GM21381 (cell line): ENCODE results near the gene PLOD3.
"Not testable (repeated sequence)": the region's sequence is repeated elsewhere in the genome, so short reads cannot be mapped to it uniquely, and the experiment has no call there.

Experiments used
- ATAC-seq: cut with Tn5 transposase; IDR thresholded peaks from one replicate; pipeline ENCODE4 v1.9.1; 2021; ENCODE audit warnings: mild to moderate bottlenecking, moderate library complexity; ENCODE audit not compliant: unreplicated experiment

Gene PLOD3, protein sequence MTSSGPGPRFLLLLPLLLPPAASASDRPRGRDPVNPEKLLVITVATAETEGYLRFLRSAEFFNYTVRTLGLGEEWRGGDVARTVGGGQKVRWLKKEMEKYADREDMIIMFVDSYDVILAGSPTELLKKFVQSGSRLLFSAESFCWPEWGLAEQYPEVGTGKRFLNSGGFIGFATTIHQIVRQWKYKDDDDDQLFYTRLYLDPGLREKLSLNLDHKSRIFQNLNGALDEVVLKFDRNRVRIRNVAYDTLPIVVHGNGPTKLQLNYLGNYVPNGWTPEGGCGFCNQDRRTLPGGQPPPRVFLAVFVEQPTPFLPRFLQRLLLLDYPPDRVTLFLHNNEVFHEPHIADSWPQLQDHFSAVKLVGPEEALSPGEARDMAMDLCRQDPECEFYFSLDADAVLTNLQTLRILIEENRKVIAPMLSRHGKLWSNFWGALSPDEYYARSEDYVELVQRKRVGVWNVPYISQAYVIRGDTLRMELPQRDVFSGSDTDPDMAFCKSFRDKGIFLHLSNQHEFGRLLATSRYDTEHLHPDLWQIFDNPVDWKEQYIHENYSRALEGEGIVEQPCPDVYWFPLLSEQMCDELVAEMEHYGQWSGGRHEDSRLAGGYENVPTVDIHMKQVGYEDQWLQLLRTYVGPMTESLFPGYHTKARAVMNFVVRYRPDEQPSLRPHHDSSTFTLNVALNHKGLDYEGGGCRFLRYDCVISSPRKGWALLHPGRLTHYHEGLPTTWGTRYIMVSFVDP

DNA sequence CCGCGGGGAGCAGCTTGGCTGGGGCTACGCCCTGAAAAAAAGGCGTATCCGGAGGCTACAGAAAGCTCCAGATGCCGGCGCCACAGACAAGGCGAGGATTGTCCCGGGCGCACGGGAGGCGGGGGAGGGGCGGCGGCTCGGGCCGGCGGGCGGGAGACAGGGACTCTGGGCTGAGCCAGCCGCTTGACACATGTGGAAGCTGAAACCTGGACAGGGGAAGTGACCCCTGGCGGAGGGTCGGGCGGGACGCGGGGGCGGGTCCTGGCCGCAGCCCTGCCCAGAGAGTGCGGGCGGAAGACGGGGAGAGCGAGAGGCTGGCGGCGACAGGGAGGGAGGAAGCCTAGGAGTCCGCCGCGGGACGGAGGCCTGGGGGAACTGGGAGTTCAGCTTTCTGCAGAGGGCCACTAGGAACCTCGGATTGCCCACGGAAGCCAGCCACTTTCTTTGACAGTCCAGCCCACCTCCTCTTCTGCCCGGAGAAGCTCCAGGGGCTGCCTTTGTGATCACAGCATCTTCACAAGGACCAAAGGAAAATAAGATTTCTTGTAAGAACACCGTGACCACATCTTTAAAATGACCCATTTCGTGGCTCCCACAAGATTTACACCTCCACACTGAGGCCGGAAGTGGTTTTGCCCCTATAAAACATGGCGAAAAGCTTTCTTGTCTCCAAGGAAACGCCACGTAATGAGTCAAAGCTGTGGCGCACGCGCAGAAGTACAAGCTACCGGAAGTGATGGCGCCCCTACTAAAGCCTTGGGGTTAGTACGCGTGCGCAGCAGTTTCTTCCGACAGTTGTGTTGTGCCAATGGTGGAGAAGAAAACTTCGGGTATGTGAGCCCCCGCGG, at the start of gene PLOD3, which contains the start of gene ZNHIT1:
Gene PLOD3, minus strand, starts transcription at position 194 of the 848 bp plus-strand sequence. CDS start 307 bp downstream, outside the sequence.
Gene ZNHIT1, plus strand, starts transcription at position 778 of the 848 bp plus-strand sequence. Its CDS starts 31 bp downstream, at position 809.
- peak; percentile 62 for ATAC-seq

DNA sequence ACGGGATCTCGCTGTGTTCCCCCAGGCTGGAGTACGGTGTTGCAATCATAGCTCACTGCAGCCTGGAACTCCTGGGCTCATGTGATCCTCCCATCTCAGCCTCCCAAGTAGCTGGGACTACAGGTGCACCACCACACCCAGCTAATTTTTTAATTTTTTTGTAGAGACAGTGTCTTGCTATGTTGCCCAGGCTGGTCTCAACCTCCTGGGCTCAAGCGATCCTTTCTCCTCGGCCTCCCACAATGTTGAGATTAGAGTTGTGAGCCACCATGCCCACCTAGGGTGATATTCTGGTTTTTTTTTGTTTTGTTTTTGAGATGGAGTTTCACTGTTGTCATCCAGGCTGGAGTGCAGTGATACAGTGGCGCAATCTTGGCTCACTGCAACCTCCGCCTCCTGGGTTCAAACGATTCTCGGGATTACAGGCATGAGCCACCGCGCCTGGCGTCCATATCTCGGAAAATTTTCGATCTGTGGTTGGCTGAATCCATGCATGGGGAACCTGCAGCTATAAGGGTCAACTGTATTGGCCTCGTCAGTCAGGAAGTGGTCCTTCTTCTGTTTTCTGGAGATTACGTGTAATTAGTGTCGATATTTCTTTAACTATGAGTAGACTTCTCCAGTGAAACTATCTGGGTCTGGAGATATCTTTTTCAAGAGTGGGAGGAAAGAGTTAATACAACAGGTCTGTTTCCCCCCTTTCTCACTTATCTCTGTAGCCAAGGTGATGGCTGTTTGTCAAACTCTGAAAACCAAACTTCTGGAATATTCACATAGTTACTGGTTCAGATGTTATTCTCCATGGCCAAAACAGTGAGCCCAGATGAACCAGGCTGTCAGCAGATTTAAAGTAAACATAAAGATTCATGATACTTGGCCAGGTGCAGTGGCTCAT, 48.5 kb upstream of the PLOD3 start:
- no peak for ATAC-seq

DNA sequence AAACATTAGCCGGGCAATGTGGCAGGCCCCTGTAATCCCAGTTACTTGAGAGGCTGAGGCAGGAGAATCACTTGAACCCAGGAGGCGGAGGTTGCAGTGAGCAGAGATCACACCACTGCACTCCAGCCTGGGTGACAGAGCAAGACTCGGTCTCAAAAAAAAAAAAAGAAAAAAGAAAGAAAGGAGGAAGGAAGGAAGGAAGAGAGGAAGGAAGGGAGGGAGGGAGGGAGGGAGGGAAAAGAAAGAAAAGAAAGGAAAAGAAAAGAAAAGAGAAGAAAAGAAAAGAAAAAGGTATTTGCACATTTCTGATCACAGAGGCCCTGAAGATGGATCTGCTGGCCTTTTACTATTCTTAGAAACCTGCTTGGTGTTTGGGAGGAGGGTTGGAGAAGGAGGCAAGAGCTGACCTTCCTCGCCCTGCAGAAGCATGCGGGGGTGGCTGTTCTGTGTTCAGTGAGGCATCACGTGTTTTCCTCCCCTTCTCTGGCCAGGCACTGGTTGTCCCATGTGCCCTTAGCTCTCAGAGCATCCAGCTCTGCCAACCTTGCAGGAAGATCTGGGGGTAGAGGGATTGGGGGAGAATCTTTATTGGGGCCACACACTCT, 46.8 kb upstream of the PLOD3 start:
- ATAC-seq = not testable (repeated sequence)

DNA sequence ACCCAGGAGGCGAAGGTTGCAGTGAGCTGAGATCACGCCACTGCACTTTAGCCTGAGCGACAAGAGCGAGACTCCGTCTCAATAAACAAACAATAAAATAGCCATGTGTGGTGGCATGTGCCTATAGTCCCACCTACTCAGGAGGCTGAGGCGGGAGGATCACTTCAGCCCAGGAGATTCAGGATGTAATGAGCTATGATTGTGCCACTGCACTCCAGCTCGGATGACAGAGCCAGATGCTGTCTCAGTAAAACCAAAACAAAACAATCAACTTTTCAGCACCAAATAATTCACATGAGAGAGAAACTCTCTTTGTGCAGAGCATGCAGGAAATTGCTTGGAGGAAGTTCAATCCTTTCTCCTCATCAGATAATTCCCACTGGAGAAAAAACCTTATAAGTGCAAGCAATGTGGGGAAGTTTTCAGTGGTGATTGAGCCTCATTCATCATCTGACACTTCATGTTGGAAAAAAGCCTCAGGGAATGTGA, 40.9 kb upstream of the PLOD3 start:
- ATAC-seq = no peak

DNA sequence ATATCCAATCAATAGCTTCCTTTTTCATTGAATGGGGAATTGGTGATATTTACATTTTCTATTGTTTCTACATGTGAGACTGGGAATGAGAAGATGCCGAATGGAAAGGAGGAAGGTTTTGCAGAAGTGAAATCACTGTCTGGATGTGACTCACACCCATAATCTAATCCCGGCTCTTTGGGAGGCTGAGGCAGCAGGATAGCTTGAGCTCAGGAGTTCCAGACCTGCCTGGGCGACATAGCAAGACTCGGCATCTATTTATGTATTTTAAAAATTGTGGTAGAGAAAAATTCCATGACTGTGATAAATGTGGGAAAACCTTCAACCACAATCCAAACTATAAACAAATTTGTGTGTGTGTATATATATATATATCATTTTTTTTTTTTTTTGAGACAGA, 38.4 kb upstream of the PLOD3 start:
- ATAC-seq = no peak

DNA sequence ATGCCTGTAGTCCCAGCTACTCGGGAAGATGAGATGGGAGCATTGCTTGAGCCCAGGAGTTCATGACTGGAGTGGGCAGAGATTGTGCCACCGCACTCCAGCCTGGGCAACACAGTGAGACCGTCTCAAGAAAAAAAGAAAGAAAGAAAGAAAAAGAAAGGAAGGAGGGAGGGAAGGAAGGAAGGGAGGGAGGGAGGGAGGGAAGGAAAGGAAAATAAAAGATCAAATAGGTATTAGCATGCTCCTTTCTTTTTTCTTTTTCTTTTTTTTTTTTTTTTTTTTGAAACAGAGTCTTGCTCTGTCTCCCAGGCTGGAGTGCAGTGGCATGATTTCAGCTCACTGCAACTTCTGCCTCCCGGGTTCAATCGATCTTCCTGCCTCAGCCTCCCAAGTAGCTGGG, 35.8 kb upstream of the PLOD3 start:
- not testable (repeated sequence) for ATAC-seq

DNA sequence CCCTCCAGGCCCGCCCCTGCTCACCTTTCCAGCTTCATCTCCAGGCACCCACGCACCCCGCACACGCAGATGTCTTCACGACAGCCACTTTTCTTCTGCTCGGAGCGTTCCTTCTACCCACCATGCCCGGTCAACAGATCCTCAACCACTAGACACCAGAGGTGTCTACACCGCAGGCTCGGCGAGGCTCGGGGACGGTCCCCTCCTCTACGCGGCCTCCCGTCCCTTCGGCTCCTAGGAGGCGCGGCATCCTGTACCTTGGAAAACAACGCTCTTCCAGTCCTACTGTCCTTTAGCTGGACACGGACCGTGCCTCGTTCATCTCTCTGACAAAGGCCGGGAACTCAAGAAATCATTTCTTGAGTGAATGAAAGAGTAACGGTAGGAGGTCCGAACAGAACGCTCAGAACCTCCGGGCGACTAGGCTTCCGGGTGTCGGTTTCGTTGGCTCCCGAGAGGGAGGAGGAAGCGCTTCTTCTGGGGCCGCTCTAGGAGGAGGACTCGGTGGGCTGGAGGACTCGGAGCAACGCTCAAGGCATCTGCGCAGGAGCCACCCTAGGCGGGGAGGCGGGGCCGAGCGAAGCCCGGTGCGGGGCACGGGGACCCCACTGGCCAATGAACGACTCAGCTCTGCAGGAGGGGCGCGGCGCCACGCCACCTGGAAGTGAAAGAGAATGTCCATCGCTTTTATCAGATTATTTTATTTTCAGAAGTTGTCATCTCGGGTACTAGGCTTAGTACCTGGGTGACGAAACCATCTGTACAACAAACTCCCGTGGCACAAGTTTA, 34.7 kb upstream of the PLOD3 start:
- peak; percentile 98 for ATAC-seq

DNA sequence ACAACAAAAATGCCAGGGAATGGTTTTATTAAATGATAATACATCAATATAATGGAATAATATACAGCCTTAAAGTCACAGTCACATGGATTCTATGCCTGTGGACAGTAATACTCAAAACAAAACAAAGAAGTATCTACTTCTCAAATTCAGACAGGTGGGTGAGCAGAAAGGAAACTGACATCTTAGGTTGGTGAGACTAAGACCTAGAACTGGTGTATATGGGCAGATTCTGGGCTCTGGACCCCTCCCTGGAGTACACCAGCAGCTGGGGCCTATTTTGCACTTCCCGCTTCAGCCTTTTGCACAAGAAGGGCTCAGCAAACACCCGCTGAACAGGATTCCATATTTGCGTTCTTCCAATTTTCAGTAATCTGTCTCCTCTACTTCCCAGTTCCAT, 32.9 kb upstream of the PLOD3 start:
- ATAC-seq = no peak

DNA sequence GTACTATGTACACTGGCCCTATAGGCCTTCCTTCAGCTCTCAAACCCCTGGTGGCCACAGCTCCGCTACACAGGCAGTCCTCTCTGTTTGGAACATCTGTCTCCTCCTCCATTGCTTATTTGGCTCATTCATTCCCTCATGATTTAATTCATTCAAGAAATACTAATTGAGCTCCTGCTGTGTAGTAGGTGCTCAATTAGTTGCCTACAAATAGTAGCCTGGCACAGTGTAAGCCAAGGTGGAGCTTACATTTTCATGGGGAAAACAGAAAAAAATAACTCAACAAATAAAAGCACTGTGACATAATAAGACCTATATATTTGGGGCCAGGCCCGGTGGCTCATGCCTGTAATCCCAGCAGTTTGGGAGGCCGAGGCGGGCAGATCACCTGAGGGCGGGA, 30.9 kb upstream of the PLOD3 start:
- no peak for ATAC-seq

DNA sequence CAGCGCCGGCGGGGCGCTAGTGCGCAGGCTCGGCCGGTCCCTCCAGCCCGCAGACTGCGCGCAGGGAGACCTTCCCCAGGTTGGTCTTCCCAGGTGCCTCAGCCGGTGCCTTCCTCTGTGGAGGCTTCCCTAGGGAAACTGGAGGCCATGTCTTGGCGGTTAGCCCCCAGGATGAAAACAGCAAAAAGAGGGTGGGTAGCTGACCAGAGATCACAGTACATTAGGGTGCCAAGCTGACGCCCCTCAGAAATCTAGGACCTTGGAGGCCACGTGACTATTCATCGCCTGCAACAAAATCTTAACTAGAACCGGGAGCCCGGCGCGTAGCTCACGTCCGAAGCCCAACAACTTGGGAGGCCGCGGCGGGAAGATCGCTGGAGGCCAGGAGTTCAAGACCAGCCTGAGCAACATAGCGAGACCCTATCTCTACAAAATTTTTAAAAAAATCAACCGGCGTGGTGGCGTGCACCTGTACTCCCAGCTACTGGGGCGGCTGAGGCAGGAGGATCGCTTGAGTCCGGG, 27.8 kb upstream of the PLOD3 start:
- no peak for ATAC-seq

DNA sequence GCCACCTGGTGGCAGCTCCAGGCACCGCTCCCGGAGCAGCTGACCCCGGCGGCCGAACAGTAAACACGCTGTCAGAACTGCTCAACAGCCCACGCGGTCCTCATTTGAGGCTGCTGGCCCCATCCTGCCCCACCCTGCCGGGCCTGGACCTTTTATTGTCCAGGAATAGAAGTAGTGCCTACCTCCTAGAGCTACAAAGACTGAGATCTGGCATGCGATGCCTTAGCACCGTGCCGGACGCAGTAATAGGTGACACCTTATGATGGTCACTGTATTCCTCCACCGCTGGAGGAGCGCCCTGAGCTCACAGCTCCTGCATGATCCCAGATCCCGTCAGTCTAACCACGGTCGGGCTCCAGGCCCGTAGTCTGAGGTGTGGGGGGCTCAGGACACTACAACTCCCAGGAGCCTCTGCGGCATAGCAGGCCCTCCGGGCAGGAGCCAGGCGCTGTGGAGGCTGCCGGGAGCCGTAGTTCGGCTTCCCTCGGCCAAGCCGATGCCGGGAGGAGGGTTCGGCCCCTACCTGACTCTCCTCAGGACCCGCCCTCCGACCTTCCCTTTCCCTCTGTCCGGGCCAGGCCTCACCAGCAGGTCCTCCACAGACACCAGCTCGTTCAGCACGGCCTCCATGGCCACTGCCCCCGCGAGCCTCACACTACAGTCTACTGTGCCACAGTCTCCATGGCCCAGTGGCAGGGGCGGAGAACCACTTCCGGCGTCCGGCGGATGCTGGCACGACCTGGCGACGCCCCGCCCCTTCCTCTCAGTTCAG, 27.2 kb upstream of the PLOD3 start, which contains the start of gene FIS1:
Gene FIS1, minus strand, starts transcription at position 707 of the 772 bp plus-strand sequence. Its CDS starts 77 bp downstream, at position 630.
- peak; percentile 90 for ATAC-seq

DNA sequence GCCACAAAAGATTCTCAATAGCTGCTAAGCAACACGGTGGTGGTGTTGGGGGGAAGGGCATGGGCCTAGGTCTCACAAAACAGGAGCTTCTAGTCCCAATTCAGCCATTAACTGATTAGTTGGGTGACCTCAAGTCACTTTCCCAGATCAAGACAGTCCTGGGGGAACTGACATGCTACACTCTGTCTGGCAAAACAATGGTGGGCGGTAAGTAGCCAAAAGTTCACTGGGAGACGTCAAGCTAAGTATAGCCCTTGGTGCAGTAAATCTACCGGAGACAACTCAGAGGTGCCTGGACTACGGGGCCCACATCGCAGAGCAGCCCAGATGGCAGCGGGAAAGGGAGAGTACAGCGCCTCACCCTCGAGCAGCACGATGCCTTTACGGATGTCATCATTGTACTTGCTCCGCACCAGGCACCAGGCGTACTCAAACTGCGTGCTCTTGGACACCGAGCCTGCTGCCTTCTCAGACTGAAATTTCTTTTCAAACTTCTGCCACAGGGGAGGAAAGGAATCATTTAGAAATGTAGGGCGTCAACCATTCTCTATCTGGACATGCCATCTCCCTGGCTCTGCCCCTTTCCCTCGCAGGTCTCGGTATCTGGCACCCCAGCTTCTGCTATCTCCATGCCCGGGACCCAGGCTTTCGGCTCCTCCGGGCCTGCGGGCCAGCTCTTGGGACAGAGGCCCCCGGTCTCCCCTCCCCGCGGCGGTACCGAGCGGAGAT, 26.4 kb upstream of the PLOD3 start:
- ATAC-seq = no peak

DNA sequence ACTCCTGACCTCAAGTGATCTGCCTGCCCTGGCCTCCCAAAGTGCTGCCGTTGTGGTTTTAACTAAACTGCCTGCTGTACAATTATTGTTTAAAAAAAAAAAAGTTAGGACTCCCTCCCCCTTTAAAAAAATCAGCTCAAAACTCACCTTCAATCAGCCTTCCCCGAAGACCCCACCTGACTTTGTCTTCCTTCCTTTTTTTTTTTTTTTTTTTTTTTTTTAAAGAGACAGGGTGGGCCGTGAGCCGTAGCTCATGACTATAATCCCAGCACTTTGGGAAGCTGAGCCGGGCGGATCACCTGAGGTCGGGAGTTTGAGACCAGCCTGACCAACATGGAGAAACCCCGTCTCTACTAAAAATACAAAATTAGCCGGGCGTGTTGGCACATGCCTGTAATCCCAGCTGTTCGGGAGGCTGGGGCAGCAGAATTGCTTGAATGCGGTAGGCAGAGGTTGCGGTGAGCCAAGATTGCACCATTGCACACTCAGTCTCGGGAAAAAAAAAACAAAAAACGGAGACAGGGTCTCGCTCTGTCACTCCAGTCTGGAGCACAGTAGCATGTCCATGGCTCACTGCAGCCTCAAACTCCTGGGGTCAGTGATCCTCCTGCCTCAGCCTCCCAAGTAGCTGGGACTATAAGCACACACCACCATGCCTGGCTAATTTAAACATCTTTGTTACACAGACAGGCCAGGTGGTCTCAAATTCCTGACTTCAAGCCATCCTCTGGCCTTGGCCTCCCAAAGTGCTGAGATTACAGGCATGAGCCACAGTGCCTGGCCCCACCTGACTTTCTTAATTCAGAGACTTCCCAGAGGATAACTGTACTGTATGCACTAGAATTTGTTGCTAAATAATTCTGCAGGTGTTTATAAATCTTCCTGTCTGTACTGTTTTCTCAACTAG, 24.3 kb upstream of the PLOD3 start:
- no peak for ATAC-seq

DNA sequence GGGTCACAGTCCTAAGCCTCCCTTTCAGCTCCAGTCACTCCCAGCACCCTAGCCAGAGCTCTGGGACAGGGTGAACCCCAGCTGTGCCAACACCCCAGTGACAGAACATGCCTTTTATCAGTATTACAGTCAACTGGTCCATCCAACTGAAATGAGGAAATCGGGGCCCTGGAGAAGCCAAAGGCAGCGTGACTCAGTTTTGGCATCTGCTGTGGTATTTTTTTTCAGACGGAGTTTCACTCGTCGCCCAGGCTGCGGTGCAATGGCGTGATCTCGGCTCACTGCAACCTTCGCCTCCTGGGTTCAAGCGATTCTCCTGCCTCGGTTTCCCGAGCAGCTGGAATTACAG, 23.6 kb upstream of the PLOD3 start:
- no peak for ATAC-seq

DNA sequence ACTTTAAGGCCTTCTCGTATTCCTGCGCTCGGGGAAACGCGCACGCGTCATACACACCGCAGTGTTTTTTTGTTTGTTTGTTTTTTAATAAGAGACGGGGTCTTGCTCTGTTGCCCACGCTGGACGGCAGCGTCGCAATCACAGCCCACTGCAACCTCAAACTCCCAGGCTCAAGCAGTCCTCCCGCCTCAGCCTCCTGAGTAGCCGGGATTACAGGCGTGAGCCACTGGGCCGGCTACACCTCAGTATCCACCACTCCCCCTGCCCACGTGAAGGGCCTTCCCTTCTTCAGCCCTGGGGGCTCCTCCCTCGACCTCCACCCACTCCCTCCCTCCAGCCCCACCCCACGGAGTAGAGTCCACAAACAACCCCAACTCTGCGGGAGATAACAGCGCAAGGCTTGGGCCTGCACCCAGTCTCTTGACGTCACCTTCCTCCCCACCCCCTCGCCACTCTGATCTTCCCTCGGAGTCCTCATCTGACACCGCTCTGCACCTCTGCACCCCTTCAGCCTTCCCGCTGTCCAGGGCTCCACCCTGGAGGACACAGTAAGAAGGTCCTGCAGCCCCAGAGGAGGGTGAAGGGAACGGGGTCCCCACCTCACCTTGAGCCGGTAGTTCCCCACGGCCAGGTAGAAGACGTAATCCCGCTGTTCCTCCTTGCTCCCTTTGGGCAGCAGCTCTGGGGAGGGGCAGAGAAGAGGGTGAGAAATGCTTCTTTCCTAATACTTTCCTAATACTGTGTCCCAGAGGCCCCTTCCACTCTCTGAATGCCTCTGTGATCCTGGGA, 23.0 kb upstream of the PLOD3 start:
- no peak for ATAC-seq

DNA sequence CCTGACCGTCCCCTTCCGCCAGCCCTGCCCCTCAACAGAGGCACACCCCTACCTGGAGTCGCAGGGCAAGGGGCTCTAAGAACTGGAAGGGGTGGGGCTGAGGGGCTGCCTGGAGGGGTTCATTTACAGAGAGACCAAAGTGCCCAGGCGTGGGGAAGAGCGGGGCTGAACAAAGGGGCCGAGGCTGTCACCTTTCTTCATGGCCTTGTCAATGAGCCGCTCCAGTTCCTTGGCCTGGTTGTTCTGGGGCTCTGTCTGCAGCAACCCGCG, 22.5 kb upstream of the PLOD3 start:
- no peak for ATAC-seq
